IMR-90 (cell line): Measurements from ENCODE around the gene METTL15. TPM values are rescaled to one million over a fixed set of nuclear protein-coding genes. Genes with fewer than 3 reads are reported as not detected.
"Not testable (repeated sequence)": the region's sequence is repeated elsewhere in the genome, so short reads cannot be mapped to it uniquely, and the experiment has no call there.

Source experiments
- ATAC-seq: fragments of 200-7000 bp; cut with Tn5 transposase; 2 replicates; pipeline ENCODE4 v1.9.1; 2020; ENCODE audit warnings: low read depth, mild to moderate bottlenecking, moderate library complexity
- BruUV-seq: library from RNA; stranded (reverse); fragments of 400-500 nt; replicated peaks from 2 replicates; lab custom pipeline; 2021; lab: Mats Ljungman, UMichigan
- CTCF ChIA-PET: fragments of 300-600 bp; formaldehyde crosslinking; extraction: SDS; loops from one replicate; lab custom pipeline; 2021; ENCODE audit warnings: antibody characterized with exemption; lab: Yijun Ruan, JAX
- POLR2A ChIA-PET: fragments of 300-600 bp; sonication (Branson Sonifier 250); formaldehyde crosslinking; loops from one replicate; lab custom pipeline; 2022; ENCODE audit warnings: antibody characterized with exemption; ENCODE audit not compliant: unreplicated experiment; lab: Charles Lee
- DNase-seq: peaks from one replicate; pipeline ENCODE4 v3.0.0; 2013
- H2AFZ ChIP-seq: replicated peaks from 2 replicates; pipeline ENCODE3; 2013; ENCODE audit warnings: low read length, mild to moderate bottlenecking; ENCODE audit not compliant: poor library complexity
- H2AK5ac ChIP-seq: 2 replicates; pipeline ENCODE4 v1.6.1; 2013; ENCODE audit warnings: low read depth, low read length, inconsistent platforms
- H2AK9ac ChIP-seq: replicated peaks from 2 replicates; pipeline ENCODE3; 2013; ENCODE audit warnings: mild to moderate bottlenecking, low read depth, low read length, moderate library complexity; ENCODE audit not compliant: poor library complexity
- H2BK120ac ChIP-seq: 2 replicates; pipeline ENCODE4 v1.6.1; 2013; ENCODE audit warnings: low read depth, low read length, inconsistent platforms
- H2BK15ac ChIP-seq: 3 replicates; pipeline ENCODE4 v1.6.1; 2013; ENCODE audit warnings: low read depth, low read length, inconsistent platforms
- H2BK20ac ChIP-seq: 2 replicates; pipeline ENCODE4 v1.6.1; 2013; ENCODE audit warnings: low read depth, mild to moderate bottlenecking, inconsistent platforms, low read length, moderate library complexity
- H2BK5ac ChIP-seq: 2 replicates; pipeline ENCODE4 v1.6.1; 2013; ENCODE audit warnings: mild to moderate bottlenecking, low read depth, low read length, inconsistent platforms; ENCODE audit not compliant: poor library complexity, severe bottlenecking
- H3K14ac ChIP-seq: replicated peaks from 2 replicates; pipeline ENCODE4 v1.6.1; 2013; ENCODE audit warnings: low read depth, low read length, inconsistent platforms
- H3K18ac ChIP-seq: 2 replicates; pipeline ENCODE4 v1.6.1; 2013; ENCODE audit warnings: low read depth, low read length, control low read depth
- H3K23ac ChIP-seq: 2 replicates; pipeline ENCODE4 v1.6.1; 2013; ENCODE audit warnings: low read depth, low read length, inconsistent platforms
- H3K27ac ChIP-seq: 2 replicates; pipeline ENCODE4 v1.5.1; 2013; ENCODE audit warnings: mild to moderate bottlenecking, control low read depth, low read length; ENCODE audit not compliant: insufficient read depth
- H3K27me3 ChIP-seq: 2 replicates; pipeline ENCODE4 v1.6.1; 2013; ENCODE audit warnings: low read length; ENCODE audit not compliant: control insufficient read depth, insufficient read depth
- H3K36me3 ChIP-seq: 2 replicates; pipeline ENCODE4 v1.6.1; 2013; ENCODE audit warnings: low read length, mixed read lengths; ENCODE audit not compliant: control insufficient read depth, insufficient read depth
- H3K4ac ChIP-seq: 2 replicates; pipeline ENCODE4 v1.6.1; 2013; ENCODE audit warnings: low read depth, low read length, inconsistent platforms
- H3K4me1 ChIP-seq: 2 replicates; pipeline ENCODE4 v1.6.1; 2013; ENCODE audit warnings: low read length, mixed read lengths; ENCODE audit not compliant: control insufficient read depth, insufficient read depth
- H3K4me2 ChIP-seq: 2 replicates; pipeline ENCODE4 v1.6.1; 2013; ENCODE audit warnings: low read depth, mild to moderate bottlenecking, control low read depth, low read length, moderate library complexity
- H3K4me3 ChIP-seq: 2 replicates; pipeline ENCODE4 v1.5.1; 2013; ENCODE audit warnings: low read depth, mild to moderate bottlenecking, control low read depth, low read length, moderate library complexity; ENCODE audit not compliant: insufficient read depth
- H3K56ac ChIP-seq: 2 replicates; pipeline ENCODE4 v1.6.1; 2013; ENCODE audit warnings: low read length, inconsistent platforms; ENCODE audit not compliant: insufficient read depth; ENCODE audit errors: extremely low read depth
- H3K79me1 ChIP-seq, 2 experiments: 2 replicates each; pipeline ENCODE4 v1.6.1; 2013; ENCODE audit warnings: low read length in 2 of 2, inconsistent platforms in 1 of 2, low read depth in 1 of 2
- H3K9ac ChIP-seq: 2 replicates; pipeline ENCODE4 v1.6.1; 2013; ENCODE audit warnings: low read depth, low read length, control low read depth
- H3K9me1 ChIP-seq: 2 replicates; pipeline ENCODE4 v1.6.1; 2013; ENCODE audit warnings: low read length, inconsistent platforms; ENCODE audit not compliant: insufficient read depth
- H3K9me3 ChIP-seq: 2 replicates; pipeline ENCODE4 v1.6.1; 2013; ENCODE audit warnings: low read length; ENCODE audit not compliant: control insufficient read depth, insufficient read depth
- H4K20me1 ChIP-seq: 2 replicates; pipeline ENCODE4 v1.6.1; 2013; ENCODE audit warnings: low read length, inconsistent platforms; ENCODE audit not compliant: insufficient read depth
- H4K5ac ChIP-seq: 2 replicates; pipeline ENCODE4 v1.6.1; 2013; ENCODE audit warnings: mild to moderate bottlenecking, low read depth, low read length, control low read depth
- H4K8ac ChIP-seq, 2 experiments: 2 replicates each; pipeline ENCODE4 v1.6.1; 2013; ENCODE audit warnings: low read depth in 2 of 2, low read length in 2 of 2, control low read depth in 1 of 2, inconsistent platforms in 1 of 2
- H4K91ac ChIP-seq: 2 replicates; pipeline ENCODE4 v1.6.1; 2013; ENCODE audit warnings: low read depth, low read length, inconsistent platforms; ENCODE audit not compliant: insufficient read depth
- NFE2L2 ChIP-seq: fragments of 150-350 bp; IDR thresholded peaks from 2 replicates; pipeline ENCODE4 v1.6.1; 2016; ENCODE audit warnings: low read depth, mild to moderate bottlenecking, low read length
- WGBS, 2 experiments: methylation state at CpG; one replicate each; pipeline versions ENCODE4 v1.1.5 to v1.1.7; 2013; ENCODE audit warnings: missing lambda C conversion rate in 2 of 2; ENCODE audit not compliant: insufficient read length in 1 of 2; ENCODE audit errors: extremely low coverage in 2 of 2; 5-methylcytosine and 5-hydroxymethylcytosine counted together
- dilution Hi-C: fragments of 300-500 bp; cut with HindIII; formaldehyde crosslinking; loops from one replicate; pipeline ENCODE4 v1.14.3; 2018; ENCODE audit warnings: low sequenced_read_pairs; ENCODE audit not compliant: unreplicated experiment
- in situ Hi-C: fragments of 300-500 bp; cut with MboI; formaldehyde crosslinking; loops from 3 replicates; pipeline ENCODE4 v1.14.3; 2019; ENCODE audit warnings: low sequenced_read_pairs, inconsistent platforms, mixed read lengths
- intact Hi-C: fragments of 100-400 bp; cut with micrococcal nuclease; formaldehyde crosslinking; loops from 2 replicates; pipeline ENCODE4 v1.10.0; 2022
- polyA plus RNA-seq, 3 experiments: library from polyadenylated mRNA; depleted of rRNA; stranded (reverse); fragments of >200 nt; gene quantifications; 2 replicates each; pipeline ENCODE4 v1.2.3, GENCODE V29; 2012; ENCODE audit warnings: low replicate concordance in 1 of 3
- total RNA-seq: library from RNA; depleted of rRNA; stranded (reverse); fragments of >200 nt; gene quantifications from 2 replicates; pipeline ENCODE4 v1.2.3, GENCODE V29; 2012

Gene METTL15
- total and polyA plus RNA-seq, 2 of the 4 experiments (the other 2 are of a cell fraction): 6.5 to 30.5 TPM

DNA sequence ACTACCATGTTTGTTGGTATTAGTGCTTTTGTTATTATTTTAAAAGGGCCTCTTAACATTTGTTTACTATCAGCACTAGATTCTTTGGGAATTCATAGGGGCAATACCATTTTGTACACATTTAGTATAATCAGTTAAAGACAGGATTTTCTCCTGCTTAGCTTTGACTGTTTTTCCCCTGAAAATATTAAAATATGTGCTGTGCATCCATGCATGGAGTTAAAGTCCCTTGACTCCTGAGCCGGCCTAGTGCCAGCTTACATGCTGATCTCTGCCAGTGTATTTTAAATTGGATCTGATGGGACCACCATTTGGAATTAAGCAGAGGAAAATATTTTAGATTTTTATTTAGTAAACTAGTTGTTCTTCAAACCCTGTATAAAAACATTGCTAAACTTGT, 161.4 kb downstream of the METTL15 start:
- Histone ChIP-seq H3K4me2 (no peak overlapping the region), H3K4me1 (no peaks in the 10 kb centered on the region), H3K36me3 (no peaks in the 10 kb centered on the region), H2AK5ac (no peak overlapping the region), H2BK5ac (no peak overlapping the region), H4K8ac (no peak overlapping the region), H3K4me3 (no peak overlapping the region), H2AK9ac (no peak overlapping the region), H2AFZ (no peak overlapping the region), H4K91ac (no peak overlapping the region), H3K9me3 (no peaks in the 10 kb centered on the region), H4K20me1 (no peaks in the 10 kb centered on the region), H3K23ac (no peak overlapping the region), H3K79me1 (peaks cover 3 to 4% of the 10 kb centered on the region in 2 experiments; a peak in 1 of 4 replicates), H3K4ac (no peak overlapping the region), H2BK120ac (no peak overlapping the region), H3K9ac (no peak overlapping the region), H3K27me3 (no peaks in the 10 kb centered on the region), H3K18ac (no peak overlapping the region), H4K5ac (no peak overlapping the region), H3K56ac (no peak overlapping the region), H3K27ac (no peak overlapping the region), H2BK20ac (no peak overlapping the region), H2BK15ac (no peak overlapping the region), H3K9me1 (no peaks in the 10 kb centered on the region), H3K14ac (no peak overlapping the region)
- DNase-seq: no peak
- no CpG with 5 or more reads among the region's 1 CpG for WGBS, 2 experiments
- ChIA-PET POLR2A (no interaction called here), CTCF (no interaction called here)
- intact Hi-C loops (no loop called here), in situ Hi-C loops (no loop called here), dilution Hi-C loops (no loop called here)
- BruUV-seq: no TSS peak
- TF ChIP-seq NFE2L2: no peak
- no peak for ATAC-seq

DNA sequence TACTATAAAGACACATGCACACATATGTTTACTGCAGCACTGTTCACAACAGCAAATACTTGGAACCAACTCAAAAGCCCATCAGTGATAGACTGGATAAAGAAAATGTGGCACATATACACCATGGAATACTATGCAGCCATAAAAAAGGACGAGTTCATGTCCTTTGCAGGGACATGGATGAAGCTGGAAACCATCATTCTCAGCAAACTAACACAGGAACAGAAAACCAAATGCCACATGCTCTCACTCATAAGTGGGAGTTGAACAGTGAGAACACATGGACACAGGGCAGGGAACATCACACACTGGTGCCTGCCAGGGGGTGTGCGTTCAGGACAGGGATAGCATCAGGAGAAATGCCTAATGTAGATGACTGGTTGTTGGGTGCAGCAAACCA, 164.1 kb downstream of the METTL15 start:
- H2BK5ac ChIP-seq, H2BK120ac ChIP-seq, H2BK20ac ChIP-seq, H3K27ac ChIP-seq, H4K8ac ChIP-seq, H3K36me3 ChIP-seq, in situ Hi-C loops, DNase-seq, H2AK9ac ChIP-seq, H3K79me1 ChIP-seq, intact Hi-C loops, CTCF ChIA-PET, H3K9me3 ChIP-seq, H3K4me3 ChIP-seq, H3K4me2 ChIP-seq, H2BK15ac ChIP-seq, H3K4me1 ChIP-seq, POLR2A ChIA-PET, BruUV-seq, H2AK5ac ChIP-seq, H3K14ac ChIP-seq, dilution Hi-C loops, ATAC-seq, H3K56ac ChIP-seq, H3K18ac ChIP-seq, H2AFZ ChIP-seq, H4K91ac ChIP-seq, H3K23ac ChIP-seq, H4K5ac ChIP-seq, H3K27me3 ChIP-seq, H4K20me1 ChIP-seq, H3K4ac ChIP-seq, H3K9ac ChIP-seq, H3K9me1 ChIP-seq: not testable (repeated sequence)
- no CpG with 5 or more reads among the region's 2 CpGs for WGBS, 2 experiments
